Embryonic facial prominence (tissue), 1 donor: ENCODE data around the gene CPA2.
"Not testable (repeated sequence)": the region's sequence is repeated elsewhere in the genome, so short reads cannot be mapped to it uniquely, and the experiment has no call there.

ENCODE experiments used
- DNase-seq: peaks from one replicate; pipeline ENCODE4 v3.0.0-alpha.2; 2016; ENCODE audit errors: extremely low spot score

Gene CPA2

DNA sequence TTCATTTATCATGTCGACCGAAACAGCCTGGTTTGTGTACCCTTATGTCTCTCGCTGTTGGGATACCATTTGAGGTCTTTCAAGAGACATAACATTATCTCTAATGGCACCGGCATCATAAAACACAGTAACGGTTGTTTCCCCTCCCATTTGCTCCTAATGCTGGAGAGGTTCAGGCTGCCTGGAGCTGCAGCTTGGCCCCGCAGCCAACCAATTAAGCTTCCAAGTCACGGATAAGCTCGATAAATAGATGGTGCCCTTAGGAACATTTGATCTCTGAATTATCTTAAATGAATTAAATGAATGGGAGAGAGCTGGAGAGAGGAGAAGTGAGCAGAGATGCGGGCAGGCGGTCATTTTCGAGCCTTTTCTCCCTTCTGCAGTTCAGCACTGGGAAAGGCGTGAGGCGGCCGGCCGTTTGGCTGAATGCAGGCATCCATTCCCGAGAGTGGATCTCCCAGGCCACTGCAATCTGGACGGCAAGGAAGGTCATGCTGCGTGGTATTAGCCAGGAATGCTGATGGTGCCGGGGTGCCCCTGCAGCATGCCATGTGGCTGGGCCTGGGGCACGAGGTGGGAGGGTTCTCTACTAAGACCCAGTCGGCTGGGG lies 38.9 kb downstream of the CPA2 start:
- DNase-seq = no peak

DNA sequence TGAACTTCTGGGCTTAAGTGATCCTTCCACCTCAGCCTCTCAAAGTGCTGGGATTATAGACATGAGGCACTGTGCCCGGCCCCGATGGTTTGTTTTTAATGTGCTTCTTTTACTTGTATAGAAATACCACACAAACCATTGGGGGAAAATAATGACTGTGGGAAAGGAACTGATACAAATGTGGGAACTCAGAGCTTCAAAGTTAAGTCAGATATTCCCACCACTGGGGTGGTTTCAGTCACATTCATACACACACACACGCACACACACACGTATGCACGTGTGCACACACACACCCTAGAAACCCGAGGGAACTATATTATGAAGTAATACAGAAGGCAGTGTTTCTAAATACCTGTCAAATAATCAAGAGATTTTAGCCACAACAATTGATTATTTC lies 43.3 kb downstream of the CPA2 start:
- DNase-seq = no peak

DNA sequence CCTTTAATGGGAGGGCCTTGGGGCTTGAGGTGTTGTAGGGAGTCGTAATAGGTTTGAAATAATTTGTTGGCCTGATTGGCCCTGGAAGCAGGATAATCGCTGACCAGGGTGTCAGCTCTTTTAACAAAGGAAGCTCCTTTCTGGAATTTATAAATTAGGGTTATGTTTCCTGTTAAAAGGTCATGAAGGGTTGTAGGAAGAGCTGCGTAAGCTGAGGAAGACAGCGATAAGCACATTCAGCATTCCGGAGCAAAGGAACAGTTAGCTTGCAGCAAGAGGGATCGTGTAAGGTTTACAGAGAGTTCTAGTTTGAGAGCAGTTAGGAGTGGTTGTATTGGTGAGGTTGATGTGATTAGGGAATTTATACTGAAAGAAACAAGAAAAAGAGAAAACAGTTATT lies 47.6 kb downstream of the CPA2 start:
- no peak for DNase-seq

DNA sequence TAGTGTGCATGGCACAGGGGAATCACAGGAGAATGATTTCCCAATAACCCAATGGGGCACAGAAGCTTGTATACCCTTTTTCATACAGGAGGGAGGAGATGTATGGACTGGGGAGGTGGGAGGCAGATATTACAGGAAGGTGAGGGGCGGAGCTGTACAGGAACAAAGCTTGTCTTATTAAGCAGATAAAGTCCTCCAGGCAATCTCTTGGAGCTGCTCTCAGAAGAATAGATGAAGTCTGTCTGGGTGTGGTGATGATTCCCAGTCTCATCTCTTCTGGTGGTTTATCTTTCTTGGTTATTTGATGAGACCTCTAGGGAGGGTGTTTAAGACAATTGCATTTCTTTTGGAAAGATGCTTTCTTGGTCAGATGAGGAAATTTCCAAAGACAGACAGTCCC lies 52.9 kb downstream of the CPA2 start:
- DNase-seq = no peak

DNA sequence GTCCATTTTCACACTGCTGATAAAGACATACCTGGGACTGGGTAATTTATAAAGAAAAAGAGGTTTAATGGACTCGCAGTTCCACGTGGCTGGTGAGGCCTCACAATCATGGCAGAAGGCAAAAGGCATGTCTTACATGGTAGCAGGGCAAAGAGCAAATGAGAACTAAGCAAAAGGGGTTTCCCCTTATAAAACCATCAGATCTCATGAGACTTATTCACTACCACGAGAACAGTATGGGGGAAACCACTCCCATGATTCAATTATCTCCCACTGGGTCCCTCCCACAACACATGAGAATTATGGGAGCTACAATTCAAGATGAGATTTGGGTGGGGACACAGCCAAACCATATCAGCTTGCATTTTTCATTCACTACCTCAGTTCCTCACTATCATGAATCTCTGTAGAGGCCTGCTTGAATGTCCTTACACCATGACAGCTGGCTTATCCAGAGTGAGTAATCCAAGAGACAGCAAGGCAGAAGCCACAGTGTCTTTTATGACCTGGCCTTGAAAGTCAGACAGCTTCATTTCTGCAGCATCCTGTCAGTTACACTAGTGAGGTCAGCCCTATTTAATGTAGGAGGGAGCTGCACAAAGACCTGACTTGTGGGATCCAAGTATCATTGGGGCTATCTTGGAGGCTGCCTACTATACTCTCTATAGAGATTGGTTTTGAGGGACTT lies 55.0 kb downstream of the CPA2 start:
- DNase-seq = not testable (repeated sequence)

DNA sequence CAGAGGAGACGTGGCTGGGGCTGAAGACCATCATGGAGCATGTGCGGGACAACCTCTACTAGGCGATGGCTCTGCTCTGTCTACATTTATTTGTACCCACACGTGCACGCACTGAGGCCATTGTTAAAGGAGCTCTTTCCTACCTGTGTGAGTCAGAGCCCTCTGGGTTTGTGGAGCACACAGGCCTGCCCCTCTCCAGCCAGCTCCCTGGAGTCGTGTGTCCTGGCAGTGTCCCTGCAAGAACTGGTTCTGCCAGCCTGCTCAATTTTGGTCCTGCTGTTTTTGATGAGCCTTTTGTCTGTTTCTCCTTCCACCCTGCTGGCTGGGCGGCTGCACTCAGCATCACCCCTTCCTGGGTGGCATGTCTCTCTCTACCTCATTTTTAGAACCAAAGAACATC lies 56.0 kb downstream of the CPA2 start:
- DNase-seq = no peak

DNA sequence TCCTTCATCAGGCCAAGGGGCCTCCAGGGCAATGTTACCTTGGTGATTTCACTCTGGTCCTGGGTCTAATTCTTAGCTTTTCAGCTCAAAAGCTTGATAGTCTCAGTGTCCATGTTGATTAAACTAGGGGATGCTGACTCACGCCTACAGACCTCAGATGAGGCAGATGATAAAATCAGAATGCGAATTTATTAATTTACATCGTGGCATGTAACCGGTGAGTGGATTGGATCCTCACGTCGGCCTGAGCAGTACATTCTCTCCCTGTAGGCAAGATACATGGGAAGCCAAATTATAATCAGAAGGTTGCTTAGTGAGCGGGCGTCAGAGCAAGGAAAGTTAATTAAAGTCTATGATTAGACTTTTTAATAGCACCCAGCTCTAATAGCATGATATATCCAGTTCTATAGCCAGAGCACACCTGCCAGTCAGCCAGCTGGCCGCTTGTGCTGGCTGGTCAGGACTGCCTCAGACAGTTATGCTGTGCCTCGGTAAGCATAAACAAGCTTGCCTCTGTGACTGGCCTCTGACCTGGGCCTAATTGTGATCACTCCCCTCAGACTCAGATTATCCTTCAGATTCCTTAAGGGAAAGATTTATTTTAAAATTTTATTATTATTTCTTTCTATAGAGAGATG lies 57.8 kb downstream of the CPA2 start:
- no peak for DNase-seq

DNA sequence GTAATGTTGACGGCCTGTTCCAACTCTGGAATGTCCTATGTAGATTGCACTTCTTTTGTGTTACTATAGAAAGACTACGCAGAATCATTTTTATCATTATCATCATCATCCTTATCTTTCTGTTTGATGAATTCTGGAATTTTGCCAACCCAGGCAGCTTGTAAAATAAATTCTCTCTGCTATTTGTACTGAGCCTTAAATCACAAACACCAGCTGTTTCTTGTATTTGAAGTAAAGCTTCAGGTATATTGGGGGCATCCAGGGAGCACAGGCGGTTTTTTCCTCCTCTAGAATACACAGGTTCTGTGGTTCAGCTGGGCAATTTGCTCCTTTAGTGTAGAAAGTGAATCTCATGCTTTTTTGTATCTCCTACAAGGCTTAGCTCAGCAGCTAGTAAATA lies 63.0 kb downstream of the CPA2 start:
- no peak for DNase-seq

DNA sequence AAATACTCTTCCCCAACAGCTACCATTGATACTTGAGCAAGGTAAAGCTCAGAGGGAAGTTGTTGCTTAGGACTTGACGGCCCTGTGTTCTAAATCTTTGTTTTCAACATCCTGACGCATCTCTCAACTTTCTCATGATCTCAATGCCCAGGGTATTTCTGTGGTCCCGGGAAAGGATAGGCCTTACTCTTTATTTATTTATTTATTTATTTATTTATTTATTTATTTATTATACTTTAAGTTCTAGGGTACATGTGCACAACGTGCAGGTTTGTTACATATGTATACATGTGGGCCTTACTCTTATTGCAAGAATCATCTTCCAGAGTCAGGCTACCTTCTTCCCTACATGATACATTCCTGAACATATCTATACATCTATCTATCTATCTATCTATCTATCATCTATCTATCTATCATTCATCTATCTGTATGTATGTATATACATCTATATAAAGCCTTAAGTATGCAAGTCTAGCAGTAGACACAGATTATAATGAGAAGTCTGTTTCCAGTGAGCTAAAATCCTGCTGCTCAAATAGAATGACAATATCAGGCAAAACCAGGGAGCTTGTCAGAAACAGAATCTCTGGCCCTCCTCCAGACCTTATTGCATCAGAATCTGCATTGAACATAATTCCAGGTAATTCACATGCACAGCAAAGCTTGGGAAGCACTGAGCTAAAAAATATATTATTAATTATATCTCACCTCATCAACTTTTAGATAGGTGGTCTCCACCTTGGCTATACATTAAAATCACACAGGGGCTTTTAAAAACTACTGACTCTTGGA lies 65.8 kb downstream of the CPA2 start:
- no peak for DNase-seq

DNA sequence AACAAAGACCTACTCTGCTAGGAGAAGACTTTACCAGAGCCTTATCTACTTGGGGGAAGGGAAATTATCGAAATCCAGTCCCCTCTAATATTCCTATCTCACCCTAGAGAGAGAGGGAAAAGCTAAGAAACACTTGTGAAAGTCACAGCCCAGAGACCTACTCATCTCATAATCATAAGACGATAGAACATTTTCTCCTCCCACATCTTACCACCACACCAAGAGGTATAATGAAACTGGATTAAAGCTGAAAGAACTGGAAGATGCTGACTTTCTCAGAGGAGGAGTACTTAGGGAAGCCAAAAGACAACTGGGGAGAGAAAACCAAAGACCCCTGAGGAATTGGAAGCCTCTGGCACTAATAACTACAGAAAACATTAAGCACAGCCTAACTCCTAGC lies 67.2 kb downstream of the CPA2 start:
- DNase-seq = no peak

DNA sequence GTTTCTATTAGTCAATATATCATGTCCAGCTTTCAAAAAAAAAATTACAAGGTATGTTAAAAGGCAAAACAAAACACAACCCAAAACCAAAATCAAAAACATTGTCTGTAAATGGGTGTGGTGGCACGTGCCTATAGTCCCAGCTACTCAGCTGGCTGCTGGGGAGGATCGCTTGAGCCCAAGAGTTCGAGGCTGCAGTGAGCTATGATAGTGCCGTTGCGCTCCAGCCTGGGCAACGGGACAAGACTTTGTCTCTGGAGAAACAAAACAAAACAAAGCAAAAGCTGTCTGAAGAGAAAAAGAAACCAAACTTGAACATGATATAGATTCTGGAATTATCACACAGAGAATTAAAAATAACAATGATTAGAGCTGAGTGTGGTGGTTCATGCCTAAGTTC lies 67.6 kb downstream of the CPA2 start:
- no peak for DNase-seq

DNA sequence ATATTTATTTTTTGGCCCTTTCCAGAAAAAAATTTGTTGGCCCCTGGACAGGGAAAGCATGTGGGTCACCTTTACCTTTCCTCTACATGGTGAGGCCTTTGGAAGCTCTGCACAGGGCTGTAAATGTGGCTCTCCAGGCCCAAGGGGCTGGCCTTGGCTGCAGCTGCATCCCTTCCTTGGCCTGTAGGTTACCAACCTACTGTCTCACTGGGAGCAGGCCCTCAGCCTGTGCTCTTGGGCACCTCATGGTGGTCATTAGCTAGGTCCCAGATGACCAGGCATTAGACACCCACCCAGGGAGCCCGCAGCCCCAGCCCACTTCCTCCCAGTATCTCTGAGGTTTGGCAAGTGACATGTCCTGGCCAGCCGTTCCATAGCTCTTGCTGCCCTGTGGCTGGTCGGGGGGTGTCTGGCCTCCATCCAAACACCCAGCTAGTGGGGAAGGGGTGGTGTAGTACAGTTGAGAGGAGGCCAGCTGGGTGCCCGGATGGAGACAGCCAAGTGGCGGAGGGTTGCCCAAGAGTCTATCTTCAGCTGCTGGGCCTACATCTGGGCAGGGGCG lies 70.8 kb downstream of the CPA2 start:
- no peak for DNase-seq

DNA sequence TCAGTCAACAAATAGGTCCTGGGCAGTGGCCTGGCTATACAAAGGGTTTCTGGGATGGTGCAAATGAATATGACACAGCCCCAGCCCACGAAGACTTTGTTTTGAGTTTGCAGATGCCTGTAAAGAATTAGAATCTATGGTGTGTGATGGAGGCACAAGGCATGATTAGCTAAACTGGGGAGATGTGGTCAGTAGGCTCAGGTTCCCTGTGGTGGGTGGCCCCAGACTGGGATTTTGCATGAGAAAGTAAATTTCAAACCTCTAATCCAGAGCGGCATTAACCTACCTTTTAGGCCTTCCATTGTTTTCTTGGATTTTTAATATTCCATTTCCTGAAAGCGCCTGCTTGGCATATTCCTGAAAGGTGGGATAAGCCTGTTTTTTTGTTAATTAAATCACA lies 71.6 kb downstream of the CPA2 start:
- DNase-seq = no peak
